OCI-LY3 (cell line): ENCODE results near the gene NPEPPS.

Source experiments
- H2AFZ ChIP-seq: fragments of 200-600, 300-600 bp; shearing (Covaris generic); 2 replicates; pipeline ENCODE4 v1.6.0; 2014; ENCODE audit warnings: antibody characterized with exemption, low read depth, low read length
- H3K27ac ChIP-seq: fragments of 200-600, 300-600 bp; sonication (generic); 2 replicates; pipeline ENCODE4 v1.5.1; 2014; ENCODE audit warnings: mild to moderate bottlenecking, low read length, moderate library complexity, mixed read lengths
- H3K27me3 ChIP-seq: fragments of 200-600, 300-600 bp; sonication (generic); 2 replicates; pipeline ENCODE4 v1.6.1; 2014; ENCODE audit warnings: low read depth, low read length, mixed read lengths
- H3K36me3 ChIP-seq: fragments of 200-600, 300-600 bp; sonication (generic); replicated peaks from 2 replicates; pipeline ENCODE3; 2014; ENCODE audit warnings: low read depth, low read length, mixed read lengths
- H3K4me1 ChIP-seq: fragments of 300-600, 200-600 bp; sonication (generic); 2 replicates; pipeline ENCODE4 v1.6.1; 2014; ENCODE audit warnings: low read length, mixed read lengths
- H3K4me2 ChIP-seq: fragments of 200-600, 300-600 bp; sonication (generic); 2 replicates; pipeline ENCODE4 v1.6.1; 2014; ENCODE audit warnings: low read length, mixed read lengths
- H3K4me3 ChIP-seq: fragments of 300-600, 200-600 bp; sonication (generic); 2 replicates; pipeline ENCODE4 v1.5.1; 2014; ENCODE audit warnings: antibody characterized with exemption, mild to moderate bottlenecking, low read length, moderate library complexity
- H3K79me2 ChIP-seq: fragments of 300-600, 200-600 bp; shearing (Covaris generic); 2 replicates; pipeline ENCODE4 v1.6.1; 2014; ENCODE audit warnings: mild to moderate bottlenecking, low read length, mixed read lengths
- H3K9ac ChIP-seq: fragments of 300-600, 200-600 bp; shearing (Covaris generic); 2 replicates; pipeline ENCODE4 v1.6.0; 2014; ENCODE audit warnings: mild to moderate bottlenecking, low read length, moderate library complexity
- H3K9me3 ChIP-seq: fragments of 200-600, 300-600 bp; shearing (Covaris generic); 2 replicates; pipeline ENCODE4 v1.6.1; 2014; ENCODE audit warnings: low read length, mixed read lengths; ENCODE audit not compliant: insufficient read depth
- H4K20me1 ChIP-seq: fragments of 200-600, 300-600 bp; sonication (generic); 2 replicates; pipeline ENCODE4 v1.6.1; 2016; ENCODE audit warnings: low read length, mixed read lengths; ENCODE audit not compliant: insufficient read depth
- EZH2phosphoT487 ChIP-seq: fragments of 200-600 bp; shearing (Covaris generic); IDR thresholded peaks from 2 replicates; pipeline ENCODE4 v1.6.1; 2018; ENCODE audit warnings: antibody characterized with exemption, mixed run types, low read depth
- TF ChIP-seq, protein P1 (sequence below): fragments of 200-600, 300-600 bp; sonication (generic); IDR thresholded peaks from 2 replicates; pipeline ENCODE4 v1.5.1; 2014; ENCODE audit warnings: antibody characterized with exemption, low read length, low read depth

NPEPPS gene

DNA sequence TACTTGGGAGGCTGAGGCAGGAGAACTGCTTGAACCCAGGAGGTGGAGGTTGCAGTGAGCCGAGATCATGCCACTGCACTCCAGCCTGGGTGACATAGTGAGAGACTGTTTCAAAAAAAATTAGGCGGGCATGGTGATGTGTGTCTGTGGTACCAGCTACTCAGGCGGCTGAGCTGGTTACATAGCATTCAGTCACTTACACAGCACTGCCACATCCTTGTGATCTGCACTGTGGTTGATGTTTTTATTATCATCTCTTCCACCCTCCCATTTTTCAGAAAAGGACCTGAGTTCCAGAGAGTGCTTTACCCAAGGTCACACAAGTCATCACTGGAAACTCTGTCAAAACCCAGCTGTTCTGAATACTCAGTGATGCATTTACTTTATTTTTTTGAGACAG, 104.0 kb downstream of the NPEPPS start:
- Histone ChIP-seq H3K79me2 (no peaks in the 10 kb centered on the region), H3K4me1 (no peaks in the 10 kb centered on the region), H2AFZ (no peak overlapping the region), H3K4me2 (no peak overlapping the region), H4K20me1 (no peaks in the 10 kb centered on the region), H3K27me3 (no peaks in the 10 kb centered on the region), H3K36me3 (no peaks in the 10 kb centered on the region), H3K4me3 (no peak overlapping the region), H3K9ac (no peak overlapping the region), H3K27ac (no peak overlapping the region), H3K9me3 (no peaks in the 10 kb centered on the region)
- TF ChIP-seq, protein P1, sequence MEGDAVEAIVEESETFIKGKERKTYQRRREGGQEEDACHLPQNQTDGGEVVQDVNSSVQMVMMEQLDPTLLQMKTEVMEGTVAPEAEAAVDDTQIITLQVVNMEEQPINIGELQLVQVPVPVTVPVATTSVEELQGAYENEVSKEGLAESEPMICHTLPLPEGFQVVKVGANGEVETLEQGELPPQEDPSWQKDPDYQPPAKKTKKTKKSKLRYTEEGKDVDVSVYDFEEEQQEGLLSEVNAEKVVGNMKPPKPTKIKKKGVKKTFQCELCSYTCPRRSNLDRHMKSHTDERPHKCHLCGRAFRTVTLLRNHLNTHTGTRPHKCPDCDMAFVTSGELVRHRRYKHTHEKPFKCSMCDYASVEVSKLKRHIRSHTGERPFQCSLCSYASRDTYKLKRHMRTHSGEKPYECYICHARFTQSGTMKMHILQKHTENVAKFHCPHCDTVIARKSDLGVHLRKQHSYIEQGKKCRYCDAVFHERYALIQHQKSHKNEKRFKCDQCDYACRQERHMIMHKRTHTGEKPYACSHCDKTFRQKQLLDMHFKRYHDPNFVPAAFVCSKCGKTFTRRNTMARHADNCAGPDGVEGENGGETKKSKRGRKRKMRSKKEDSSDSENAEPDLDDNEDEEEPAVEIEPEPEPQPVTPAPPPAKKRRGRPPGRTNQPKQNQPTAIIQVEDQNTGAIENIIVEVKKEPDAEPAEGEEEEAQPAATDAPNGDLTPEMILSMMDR, result no peak
- TF ChIP-seq EZH2phosphoT487, result no peak

DNA sequence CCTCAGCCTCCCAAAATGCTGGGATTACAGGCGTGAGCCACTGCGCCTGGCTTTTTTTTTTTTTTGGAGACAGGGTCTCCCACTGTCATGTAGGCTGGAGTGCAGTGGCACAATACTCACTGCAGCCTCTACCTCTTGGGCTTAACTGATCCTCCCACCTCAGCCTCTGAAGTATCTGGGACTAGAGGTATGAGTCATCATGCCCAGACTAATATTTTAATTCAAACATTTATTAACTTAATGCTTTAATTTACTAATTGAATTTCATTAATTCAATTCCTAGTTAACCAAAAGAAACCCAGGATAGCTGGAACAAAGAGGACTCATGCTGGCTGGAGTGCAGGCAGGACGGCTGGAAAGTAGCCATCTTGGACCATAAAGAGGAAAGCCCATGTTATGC, 104.8 kb downstream of the NPEPPS start:
- H3K36me3 ChIP-seq, result no peaks in the 10 kb centered on the region
- no peak overlapping the region for H3K4me2 ChIP-seq
- no peak overlapping the region for H2AFZ ChIP-seq
- no peaks in the 10 kb centered on the region for H3K79me2 ChIP-seq
- H3K27me3 ChIP-seq, result no peaks in the 10 kb centered on the region
- no peak for TF ChIP-seq EZH2phosphoT487
- TF ChIP-seq, protein P1, result no peak
- H3K27ac ChIP-seq, result no peak overlapping the region
- no peaks in the 10 kb centered on the region for H3K9me3 ChIP-seq
- no peaks in the 10 kb centered on the region for H4K20me1 ChIP-seq
- no peak overlapping the region for H3K4me3 ChIP-seq
- H3K4me1 ChIP-seq, result no peaks in the 10 kb centered on the region
- H3K9ac ChIP-seq, result no peak overlapping the region

DNA sequence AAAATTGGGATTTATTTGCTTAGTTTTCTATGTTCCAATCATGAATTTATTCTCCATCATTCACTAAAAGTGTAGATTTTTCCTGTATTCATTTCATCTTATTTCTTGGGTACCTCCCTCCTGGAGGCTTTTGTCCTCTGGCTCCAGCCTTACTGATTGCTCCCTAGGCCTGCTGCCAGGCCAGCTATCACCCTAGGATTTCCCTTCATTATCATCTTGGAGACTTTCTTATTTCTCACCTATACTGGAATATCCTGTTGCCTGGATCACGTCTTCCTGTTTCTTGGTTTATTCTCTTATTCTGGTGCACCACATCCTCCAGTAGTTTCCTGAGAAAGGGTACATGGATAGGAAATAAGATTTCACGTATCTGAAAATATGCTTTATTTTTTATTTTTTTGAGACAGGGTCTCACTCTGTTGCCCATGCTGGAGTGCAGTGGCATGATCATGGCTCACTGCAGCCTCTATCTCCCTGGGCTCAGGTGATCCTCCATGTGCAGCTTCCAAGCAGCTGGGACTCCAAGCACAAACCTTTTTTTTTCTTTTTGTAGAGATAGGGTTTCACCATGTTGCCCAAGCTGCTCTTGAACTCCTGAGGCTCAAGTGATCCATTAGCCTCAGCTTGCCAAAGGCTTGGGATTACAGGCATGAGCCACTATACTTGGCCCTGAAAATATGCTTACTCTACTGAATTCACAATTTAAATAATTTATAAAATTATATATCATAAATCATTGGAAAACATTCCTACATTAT, 105.5 kb downstream of the NPEPPS start:
- no peak overlapping the region for H3K4me2 ChIP-seq
- H4K20me1 ChIP-seq, result no peaks in the 10 kb centered on the region
- H3K79me2 ChIP-seq, result no peaks in the 10 kb centered on the region
- H3K9ac ChIP-seq, result no peak overlapping the region
- H3K4me1 ChIP-seq, result no peaks in the 10 kb centered on the region
- no peak for TF ChIP-seq EZH2phosphoT487
- TF ChIP-seq, protein P1, result no peak
- H3K9me3 ChIP-seq, result no peaks in the 10 kb centered on the region
- no peak overlapping the region for H3K27ac ChIP-seq
- no peak overlapping the region for H3K4me3 ChIP-seq
- H3K27me3 ChIP-seq, result no peaks in the 10 kb centered on the region
- no peak overlapping the region for H2AFZ ChIP-seq
- no peaks in the 10 kb centered on the region for H3K36me3 ChIP-seq

- Histone ChIP-seq H3K27me3 (no peaks in the 10 kb centered on the region), H3K4me3 (no peak overlapping the region), H3K9ac (no peak overlapping the region), H3K79me2 (no peaks in the 10 kb centered on the region), H2AFZ (no peak overlapping the region), H3K36me3 (no peaks in the 10 kb centered on the region), H4K20me1 (no peaks in the 10 kb centered on the region), H3K4me1 (no peaks in the 10 kb centered on the region), H3K4me2 (no peak overlapping the region), H3K9me3 (no peaks in the 10 kb centered on the region), H3K27ac (no peak overlapping the region)
- TF ChIP-seq EZH2phosphoT487, result no peak
- TF ChIP-seq, protein P1, result no peak
These were observed 108.0 kb downstream of the NPEPPS start for GRCh38 chr17:47638903-47639302.
